GM13976 (cell line): ENCODE data around the gene COPE.

Experiments
- DNase-seq: peaks from one replicate; pipeline ENCODE4 v3.0.0; 2012; ENCODE audit warnings: low spot score
- in situ Hi-C: fragments of 300-500 bp; cut with MboI; formaldehyde crosslinking; loops from one replicate; pipeline ENCODE4 v1.12.0; 2022; ENCODE audit warnings: low sequenced_read_pairs, mixed read lengths, inconsistent platforms; ENCODE audit not compliant: unreplicated experiment
- TF ChIP-seq, protein P1 (sequence below): IDR thresholded peaks from 2 replicates; pipeline ENCODE4 v1.5.1; 2012; ENCODE audit warnings: borderline replicate concordance, mild to moderate bottlenecking; ENCODE audit not compliant: insufficient read depth; ENCODE audit errors: extremely low read depth, missing control alignments, control extremely low read depth

Gene COPE

GRCh38 chr19:18869781-18870530 lies 49.2 kb downstream of the COPE start:
- no peak for DNase-seq
- TF ChIP-seq, protein P1, sequence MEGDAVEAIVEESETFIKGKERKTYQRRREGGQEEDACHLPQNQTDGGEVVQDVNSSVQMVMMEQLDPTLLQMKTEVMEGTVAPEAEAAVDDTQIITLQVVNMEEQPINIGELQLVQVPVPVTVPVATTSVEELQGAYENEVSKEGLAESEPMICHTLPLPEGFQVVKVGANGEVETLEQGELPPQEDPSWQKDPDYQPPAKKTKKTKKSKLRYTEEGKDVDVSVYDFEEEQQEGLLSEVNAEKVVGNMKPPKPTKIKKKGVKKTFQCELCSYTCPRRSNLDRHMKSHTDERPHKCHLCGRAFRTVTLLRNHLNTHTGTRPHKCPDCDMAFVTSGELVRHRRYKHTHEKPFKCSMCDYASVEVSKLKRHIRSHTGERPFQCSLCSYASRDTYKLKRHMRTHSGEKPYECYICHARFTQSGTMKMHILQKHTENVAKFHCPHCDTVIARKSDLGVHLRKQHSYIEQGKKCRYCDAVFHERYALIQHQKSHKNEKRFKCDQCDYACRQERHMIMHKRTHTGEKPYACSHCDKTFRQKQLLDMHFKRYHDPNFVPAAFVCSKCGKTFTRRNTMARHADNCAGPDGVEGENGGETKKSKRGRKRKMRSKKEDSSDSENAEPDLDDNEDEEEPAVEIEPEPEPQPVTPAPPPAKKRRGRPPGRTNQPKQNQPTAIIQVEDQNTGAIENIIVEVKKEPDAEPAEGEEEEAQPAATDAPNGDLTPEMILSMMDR = no peak
- in situ Hi-C loops = no loop called here

- TF ChIP-seq, protein P1 = no peak
- DNase-seq = no peak
- in situ Hi-C loops = no loop called here
Observed at GRCh38 chr19:18869023-18869618, 50.1 kb downstream of the COPE start.

DNA sequence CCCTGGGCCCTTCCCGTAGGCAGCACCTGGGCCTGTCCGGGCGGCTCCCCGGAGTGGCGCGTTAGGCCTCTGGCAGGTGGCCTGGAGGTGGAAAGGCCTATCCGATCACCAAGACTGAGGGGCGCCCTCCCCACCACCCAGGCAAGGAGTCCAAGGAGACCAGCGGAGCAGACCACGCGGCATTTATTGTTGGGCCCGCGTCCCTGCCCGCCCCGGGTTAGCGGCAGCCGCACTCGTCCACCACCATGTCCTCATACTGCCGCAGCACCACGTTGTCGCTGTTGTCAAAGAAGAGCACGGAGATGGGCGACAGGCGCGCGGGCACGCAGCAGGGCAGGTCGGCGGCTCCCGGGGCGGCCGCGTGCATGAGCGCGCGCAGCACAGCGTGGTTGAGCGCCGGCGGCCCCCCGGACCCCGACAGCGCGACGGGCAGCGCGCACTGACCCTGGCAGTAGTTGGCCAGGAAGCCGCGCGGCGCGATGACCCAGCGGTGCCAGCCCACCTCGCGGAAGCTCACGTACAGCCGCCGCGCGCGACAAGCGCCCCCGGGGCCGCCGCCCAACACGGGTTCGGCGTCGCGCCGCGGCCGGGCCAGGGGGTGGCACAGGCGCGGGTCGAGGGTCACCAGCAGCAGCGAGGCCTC lies 50.7 kb downstream of the COPE start:
- in situ Hi-C loops = no loop called here
- DNase-seq = no peak

DNA sequence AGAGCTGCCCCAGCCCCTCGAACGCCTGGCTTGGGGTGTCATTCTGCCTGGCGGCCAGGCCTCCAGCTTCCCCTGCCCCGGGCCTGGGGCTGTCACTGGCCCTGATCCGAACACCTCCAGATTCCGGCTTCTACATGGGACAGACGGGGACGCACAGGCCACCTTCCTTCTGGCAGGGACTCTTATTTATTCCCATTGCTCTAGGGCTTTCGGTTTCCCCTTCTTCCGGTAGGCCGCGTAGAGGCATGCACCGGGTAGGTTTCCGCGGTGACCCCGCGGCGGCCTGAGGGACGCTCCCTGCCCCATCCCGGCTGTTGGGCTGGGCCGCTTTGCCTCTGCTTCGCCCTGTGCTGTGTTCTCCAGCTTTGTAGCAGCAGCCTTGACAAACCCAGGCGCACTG lies 51.4 kb downstream of the COPE start:
- TF ChIP-seq, protein P1 = no peak
- in situ Hi-C loops = no loop called here
- DNase-seq = no peak

More for the DNA sequence above, 50.7 kb downstream of the COPE start:
- TF ChIP-seq, protein P1 = no peak

GRCh38 chr19:18867199-18867598 lies 52.0 kb downstream of the COPE start:
- in situ Hi-C loops = no loop called here
- TF ChIP-seq, protein P1 = no peak
- DNase-seq = no peak

DNA sequence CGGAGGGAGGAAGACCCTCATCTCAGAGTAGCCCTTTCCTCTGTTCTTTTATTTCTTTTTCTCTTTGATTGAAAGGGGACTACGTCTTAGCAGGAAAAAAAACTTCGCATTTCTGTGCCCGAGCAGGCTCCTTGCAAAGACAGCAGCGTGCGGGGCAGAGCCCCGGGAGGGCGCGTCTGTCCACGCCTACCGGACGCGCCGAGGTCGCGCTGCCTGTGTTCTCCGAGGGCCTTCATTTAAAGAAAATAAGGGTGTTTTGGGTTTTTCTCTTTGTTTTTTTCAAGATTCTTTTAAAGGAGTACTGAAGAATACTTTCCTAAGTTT lies 52.4 kb downstream of the COPE start:
- DNase-seq = no peak
- TF ChIP-seq, protein P1 = no peak
- in situ Hi-C loops = no loop called here
